PC-3 (cell line): ENCODE data around the gene NPTX1.

Experiments
- CTCF ChIP-seq: fragments of 300-600 bp; sonication (generic); conservative IDR thresholded peaks from 2 replicates; pipeline ENCODE4 v1.5.1; 2017; ENCODE audit warnings: antibody characterized with exemption, low read depth, mild to moderate bottlenecking, low read length
- EZH2 ChIP-seq: fragments of 300-600 bp; sonication (generic); IDR thresholded peaks from one replicate; pipeline ENCODE4 v1.6.1; 2017; ENCODE audit warnings: antibody characterized with exemption, mild to moderate bottlenecking, low read length; ENCODE audit not compliant: unreplicated experiment
- EZH2phosphoT487 ChIP-seq: fragments of 300-600 bp; sonication (generic); IDR thresholded peaks from 2 replicates; pipeline ENCODE4 v1.6.1; 2018; ENCODE audit warnings: mild to moderate bottlenecking, antibody characterized with exemption, low read length, borderline replicate concordance

DNA sequence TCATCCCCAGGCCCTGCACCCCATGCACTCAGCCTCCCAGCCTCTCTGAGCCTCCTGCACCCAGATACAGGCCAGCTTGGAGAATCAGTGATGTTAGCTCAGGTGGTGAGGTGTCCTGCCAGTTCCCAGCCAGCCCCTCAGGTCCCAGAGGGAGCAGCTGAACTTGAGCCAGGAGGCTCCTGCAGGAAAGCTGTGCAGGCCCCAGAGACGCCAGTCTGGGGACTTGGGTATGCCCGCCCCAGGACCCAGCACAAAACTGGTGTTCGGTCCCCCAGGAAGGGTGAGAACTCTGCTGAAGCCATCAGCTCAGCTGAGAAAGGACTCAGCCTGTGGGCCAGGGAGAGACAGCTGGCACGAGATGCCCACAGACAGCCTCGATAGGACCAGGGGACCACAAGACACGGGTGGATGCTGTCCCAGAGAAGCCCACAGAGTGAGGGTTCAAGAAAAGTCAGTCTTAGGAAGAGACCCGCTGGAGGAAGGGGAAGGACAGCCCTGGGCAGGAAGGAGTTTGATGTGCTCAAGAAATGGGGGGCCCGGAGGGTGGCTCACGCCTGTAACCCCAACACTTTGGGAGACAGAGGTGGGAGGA, 50.5 kb downstream of the NPTX1 start:
- TF ChIP-seq CTCF, result no peak
- no peak for TF ChIP-seq EZH2phosphoT487
- no peak for TF ChIP-seq EZH2
